BE2C (cell line): ENCODE measurements around the gene ATG7.

Source experiments
- DNase-seq: peaks from one replicate; pipeline ENCODE4 v3.0.0-alpha.2; 2020
- H3K27me3 ChIP-seq: fragments of 250-450 bp; sonication (Bioruptor Pico); 2 replicates; pipeline ENCODE4 v1.5.1; 2020; ENCODE audit warnings: mild to moderate bottlenecking
- H3K36me3 ChIP-seq: fragments of 250-450 bp; sonication (Bioruptor Pico); 2 replicates; pipeline ENCODE4 v1.5.1; 2020; ENCODE audit warnings: mild to moderate bottlenecking
- H3K4me1 ChIP-seq: fragments of 250-450 bp; sonication (Bioruptor Pico); 2 replicates; pipeline ENCODE4 v1.5.1; 2020
- H3K4me3 ChIP-seq: 2 replicates; pipeline ENCODE4 v1.5.1; 2011; ENCODE audit warnings: low read depth, low read length
- H3K9me3 ChIP-seq: fragments of 250-450 bp; sonication (Bioruptor Pico); 2 replicates; pipeline ENCODE4 v1.5.1; 2020
- TF ChIP-seq, protein P1 (sequence below): IDR thresholded peaks from 2 replicates; pipeline ENCODE4 v1.5.1; 2012; ENCODE audit warnings: mild to moderate bottlenecking, low read depth, low read length

Gene ATG7

DNA sequence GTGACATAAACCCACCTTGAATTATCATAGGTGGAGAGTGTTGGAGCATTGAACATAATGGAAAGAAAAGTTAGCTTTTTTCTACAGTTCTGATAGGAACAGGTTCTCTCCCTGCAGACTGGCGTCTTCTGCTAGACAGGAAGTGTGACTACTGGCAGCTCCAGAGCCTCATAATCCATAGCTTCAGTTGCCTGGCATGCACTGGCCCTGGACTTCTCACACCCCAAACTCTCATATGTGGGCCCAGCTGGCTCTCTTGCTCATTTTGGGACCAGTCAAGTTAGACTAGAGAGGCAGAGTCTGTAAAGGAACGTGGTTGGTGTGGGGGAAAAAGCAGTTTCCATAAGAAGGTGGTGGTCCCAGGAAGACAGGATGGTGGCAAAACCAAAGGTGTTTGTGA, 191.4 kb downstream of the ATG7 start:
- H3K4me1 ChIP-seq = 0 out of 2 replicates have a peak, but pooled peaks cover 3% of the 10 kb centered on the region
- no peak for DNase-seq
- no peaks in the 10 kb centered on the region for H3K9me3 ChIP-seq
- no peaks in the 10 kb centered on the region for H3K27me3 ChIP-seq
- no peak overlapping the region for H3K4me3 ChIP-seq
- TF ChIP-seq, protein P1, sequence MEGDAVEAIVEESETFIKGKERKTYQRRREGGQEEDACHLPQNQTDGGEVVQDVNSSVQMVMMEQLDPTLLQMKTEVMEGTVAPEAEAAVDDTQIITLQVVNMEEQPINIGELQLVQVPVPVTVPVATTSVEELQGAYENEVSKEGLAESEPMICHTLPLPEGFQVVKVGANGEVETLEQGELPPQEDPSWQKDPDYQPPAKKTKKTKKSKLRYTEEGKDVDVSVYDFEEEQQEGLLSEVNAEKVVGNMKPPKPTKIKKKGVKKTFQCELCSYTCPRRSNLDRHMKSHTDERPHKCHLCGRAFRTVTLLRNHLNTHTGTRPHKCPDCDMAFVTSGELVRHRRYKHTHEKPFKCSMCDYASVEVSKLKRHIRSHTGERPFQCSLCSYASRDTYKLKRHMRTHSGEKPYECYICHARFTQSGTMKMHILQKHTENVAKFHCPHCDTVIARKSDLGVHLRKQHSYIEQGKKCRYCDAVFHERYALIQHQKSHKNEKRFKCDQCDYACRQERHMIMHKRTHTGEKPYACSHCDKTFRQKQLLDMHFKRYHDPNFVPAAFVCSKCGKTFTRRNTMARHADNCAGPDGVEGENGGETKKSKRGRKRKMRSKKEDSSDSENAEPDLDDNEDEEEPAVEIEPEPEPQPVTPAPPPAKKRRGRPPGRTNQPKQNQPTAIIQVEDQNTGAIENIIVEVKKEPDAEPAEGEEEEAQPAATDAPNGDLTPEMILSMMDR = no peak
- H3K36me3 ChIP-seq = no peaks in the 10 kb centered on the region

DNA sequence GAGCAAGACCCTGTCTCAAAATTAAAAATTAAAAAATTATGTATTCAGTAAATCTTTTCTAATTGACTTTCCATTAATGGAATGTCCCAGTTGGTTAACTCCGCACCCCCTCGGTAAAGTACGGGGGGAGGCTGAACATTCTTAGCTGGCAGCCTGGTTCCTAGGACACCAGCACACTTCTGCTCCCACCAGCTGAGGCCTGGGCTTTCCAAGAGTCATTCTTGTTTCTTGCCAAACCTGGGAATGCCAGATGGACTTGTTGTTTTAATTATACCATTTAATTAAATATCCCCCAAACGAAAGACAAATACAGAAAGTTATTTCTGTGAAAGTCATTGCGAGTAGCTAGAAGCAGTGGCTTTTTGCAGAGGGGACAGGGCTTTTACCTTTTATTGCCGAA, 192.2 kb downstream of the ATG7 start:
- DNase-seq = no peak
- no peaks in the 10 kb centered on the region for H3K27me3 ChIP-seq
- H3K4me3 ChIP-seq = no peak overlapping the region
- no peaks in the 10 kb centered on the region for H3K9me3 ChIP-seq
- TF ChIP-seq, protein P1 = no peak
- H3K36me3 ChIP-seq = no peaks in the 10 kb centered on the region
- H3K4me1 ChIP-seq = 0 out of 2 replicates have a peak, but pooled peaks cover 3% of the 10 kb centered on the region

DNA sequence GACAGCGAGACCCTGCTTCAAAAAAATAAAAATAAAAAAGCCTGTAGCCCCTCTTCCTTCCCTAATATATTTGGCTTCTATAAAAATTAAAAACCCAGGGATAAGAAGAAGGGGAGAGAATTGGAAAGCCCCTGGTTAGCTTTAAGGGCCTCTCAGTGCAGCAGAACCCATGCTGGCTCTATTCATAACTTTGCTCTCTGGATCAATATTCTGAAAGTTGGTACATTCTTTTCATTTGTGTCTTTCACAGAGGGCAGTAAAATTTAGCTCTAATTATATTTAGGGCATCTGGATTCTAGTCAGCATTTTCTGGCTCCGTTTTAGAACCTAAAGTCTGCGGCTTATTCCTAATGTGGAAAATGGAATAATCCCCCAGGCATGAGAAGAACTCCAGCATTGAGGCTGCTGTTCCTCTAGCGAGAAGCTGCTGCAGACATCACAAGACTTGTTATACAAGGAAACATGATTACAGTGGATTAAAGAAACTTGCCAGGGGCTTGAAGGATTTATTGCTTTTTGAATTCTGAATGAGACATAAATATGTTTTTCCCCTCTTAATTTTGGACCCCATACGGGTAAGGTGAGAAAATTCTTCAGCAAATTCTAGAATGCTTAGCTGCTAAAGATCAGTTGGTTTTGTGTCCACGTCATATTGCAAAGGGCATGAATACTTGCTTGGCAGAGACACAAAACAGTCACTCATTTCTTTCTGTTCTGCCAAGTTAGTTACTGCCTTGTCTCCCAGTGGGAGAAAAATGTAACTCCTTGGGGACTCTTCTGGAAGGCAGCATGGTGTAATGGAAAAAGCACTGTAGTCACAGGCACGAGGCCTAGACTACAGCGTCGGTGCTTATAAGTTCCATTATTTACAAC, 193.8 kb downstream of the ATG7 start:
- TF ChIP-seq, protein P1 = no peak
- Histone ChIP-seq H3K36me3 (no peaks in the 10 kb centered on the region), H3K4me3 (no peak overlapping the region), H3K27me3 (no peaks in the 10 kb centered on the region), H3K4me1 (0 out of 2 replicates have a peak, but pooled peaks cover 3% of the 10 kb centered on the region), H3K9me3 (no peaks in the 10 kb centered on the region)
- DNase-seq = no peak

DNA sequence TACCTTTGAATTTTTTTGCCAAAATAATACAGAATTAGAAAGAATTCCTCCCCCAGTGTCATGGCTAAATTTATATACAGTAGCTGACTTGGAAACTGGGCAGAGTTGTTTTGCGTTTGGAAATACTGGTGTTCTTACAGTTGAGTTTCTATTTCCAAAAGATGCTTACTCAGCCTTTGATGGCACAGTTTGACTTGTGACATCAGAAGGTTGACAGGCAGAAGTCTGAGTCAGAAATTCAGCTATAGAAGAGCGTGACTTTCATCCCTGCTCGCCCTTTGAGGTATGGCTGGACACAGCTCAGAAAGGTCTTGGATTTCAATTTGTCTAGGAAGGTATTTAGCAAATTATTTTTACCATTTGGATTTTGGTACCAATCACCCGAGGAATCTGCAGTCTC, 195.7 kb downstream of the ATG7 start:
- 0 out of 2 replicates have a peak, but pooled peaks cover 3% of the 10 kb centered on the region for H3K4me1 ChIP-seq
- H3K9me3 ChIP-seq = no peaks in the 10 kb centered on the region
- no peaks in the 10 kb centered on the region for H3K36me3 ChIP-seq
- H3K4me3 ChIP-seq = no peak overlapping the region
- H3K27me3 ChIP-seq = no peaks in the 10 kb centered on the region
- DNase-seq = no peak
- TF ChIP-seq, protein P1 = no peak

DNA sequence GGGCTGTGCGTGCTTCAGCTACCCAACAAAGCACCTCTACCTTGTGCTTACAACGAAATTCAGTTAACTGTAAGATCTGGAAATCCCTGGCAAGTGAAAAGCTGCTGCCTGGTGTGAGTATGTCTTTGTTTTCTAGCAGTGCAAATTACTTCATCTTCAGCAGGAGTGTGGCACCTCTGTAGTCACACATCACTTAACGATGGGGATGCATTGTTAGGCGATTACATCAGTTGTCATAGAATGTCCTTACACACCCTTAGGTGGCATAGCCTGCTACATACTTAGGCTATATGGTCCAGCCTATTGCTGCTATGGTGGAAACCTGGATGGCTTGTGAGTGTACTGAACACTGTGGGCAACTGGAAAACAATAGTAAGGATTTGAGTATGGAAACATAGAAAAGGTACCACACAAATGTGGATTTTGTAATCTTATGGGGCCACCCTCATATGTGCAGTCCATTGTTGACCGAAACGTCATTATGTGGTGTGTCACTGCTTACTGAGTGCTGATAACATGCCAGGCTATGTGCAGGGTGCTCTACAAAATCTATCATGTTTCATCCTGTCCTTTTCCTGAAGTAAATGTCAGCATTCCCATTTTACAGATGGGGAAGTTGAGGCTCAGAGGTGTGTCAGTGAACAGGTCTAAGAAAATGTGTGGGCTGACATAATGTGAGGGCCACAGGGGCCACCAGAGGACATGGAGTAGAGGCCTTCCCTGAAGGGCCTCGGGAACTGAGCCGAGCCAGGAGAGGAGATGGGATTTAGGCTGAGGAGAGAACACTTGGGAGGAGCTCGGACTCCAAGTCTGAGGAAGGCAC, 198.0 kb downstream of the ATG7 start:
- Histone ChIP-seq H3K4me1 (0 out of 2 replicates have a peak, but pooled peaks cover 3% of the 10 kb centered on the region), H3K4me3 (no peak overlapping the region), H3K9me3 (no peaks in the 10 kb centered on the region), H3K36me3 (no peaks in the 10 kb centered on the region), H3K27me3 (no peaks in the 10 kb centered on the region)
- DNase-seq = no peak
- TF ChIP-seq, protein P1 = no peak
